GM19035 (cell line): ENCODE measurements around the gene GABPA.

Source experiments
- ATAC-seq: cut with Tn5 transposase; IDR thresholded peaks from one replicate; pipeline ENCODE4 v1.9.1; 2021; ENCODE audit not compliant: unreplicated experiment

GABPA gene

DNA sequence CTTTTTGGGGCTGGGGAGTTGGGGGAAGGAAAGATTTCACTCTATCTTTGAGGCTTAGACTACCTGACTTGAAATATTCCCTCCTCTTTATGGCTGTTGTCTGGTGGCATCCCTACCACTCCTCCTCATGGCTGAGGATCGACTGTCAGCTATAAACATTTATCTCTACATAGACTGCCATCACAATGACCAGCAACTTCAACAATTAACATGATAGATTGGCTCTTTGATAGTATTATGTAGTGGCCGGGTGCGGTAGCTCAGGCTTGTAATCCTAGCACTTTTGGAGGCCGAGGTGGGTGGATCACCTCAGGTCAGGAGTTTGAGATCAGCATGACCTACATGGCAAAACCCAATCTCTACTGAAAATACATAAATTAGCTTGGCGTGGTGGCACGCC lies 72.4 kb downstream of the GABPA start:
- ATAC-seq: no peak

DNA sequence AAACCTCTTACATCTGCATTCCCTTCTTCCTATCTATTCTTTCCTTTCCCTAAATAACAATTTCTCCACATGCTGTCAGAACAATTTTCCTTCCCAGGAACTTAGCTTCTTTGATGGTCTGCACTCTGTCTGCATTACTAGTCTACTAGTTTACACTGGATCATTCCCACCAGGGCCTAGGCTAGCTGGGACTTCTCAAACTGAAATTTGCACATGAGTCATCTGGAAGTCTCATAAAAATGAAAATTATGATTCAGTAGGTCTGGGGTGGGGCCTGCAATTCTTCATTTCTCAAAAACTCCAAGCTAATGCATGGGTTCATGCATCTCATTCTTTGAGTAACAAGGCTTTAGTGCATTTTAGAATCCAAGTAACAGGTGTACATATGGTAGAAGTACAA lies 74.2 kb downstream of the GABPA start:
- ATAC-seq: no peak

DNA sequence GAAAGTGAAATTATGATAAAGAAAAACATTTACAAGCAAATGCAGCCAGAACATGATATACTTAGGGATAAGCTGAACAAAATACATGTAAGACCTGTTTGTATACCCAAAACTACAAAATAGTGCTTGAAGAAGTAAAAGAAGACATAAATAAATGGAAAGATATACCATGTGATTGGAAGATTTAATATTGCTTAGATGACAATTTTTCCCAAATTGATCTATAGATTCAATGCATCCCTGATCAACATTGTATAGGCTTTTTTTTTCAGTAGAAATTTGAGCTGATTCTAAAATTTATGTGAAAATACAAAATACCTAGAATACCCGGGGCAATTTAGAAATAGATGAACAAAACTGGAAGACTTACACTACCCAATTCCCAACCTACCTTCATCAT lies 76.4 kb downstream of the GABPA start:
- ATAC-seq: no peak

DNA sequence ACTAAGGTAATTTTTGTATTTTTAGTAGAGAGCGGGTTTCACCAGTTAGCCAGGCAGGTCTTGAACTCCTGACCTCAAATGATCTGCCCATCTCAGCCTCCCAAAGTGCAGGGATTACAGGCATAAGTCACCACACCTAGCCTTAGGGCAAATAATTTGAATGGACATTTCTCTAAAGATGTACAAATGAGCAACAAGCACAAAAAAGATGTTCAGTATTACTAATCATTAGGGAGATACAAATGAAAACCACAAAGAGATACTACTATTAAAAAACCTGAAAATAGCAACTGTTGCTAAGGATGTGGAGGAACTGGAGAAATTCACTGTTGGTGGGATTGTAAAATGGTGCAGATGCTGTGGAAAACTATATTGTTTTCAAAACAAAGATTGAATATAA lies 79.1 kb downstream of the GABPA start:
- no peak for ATAC-seq

DNA sequence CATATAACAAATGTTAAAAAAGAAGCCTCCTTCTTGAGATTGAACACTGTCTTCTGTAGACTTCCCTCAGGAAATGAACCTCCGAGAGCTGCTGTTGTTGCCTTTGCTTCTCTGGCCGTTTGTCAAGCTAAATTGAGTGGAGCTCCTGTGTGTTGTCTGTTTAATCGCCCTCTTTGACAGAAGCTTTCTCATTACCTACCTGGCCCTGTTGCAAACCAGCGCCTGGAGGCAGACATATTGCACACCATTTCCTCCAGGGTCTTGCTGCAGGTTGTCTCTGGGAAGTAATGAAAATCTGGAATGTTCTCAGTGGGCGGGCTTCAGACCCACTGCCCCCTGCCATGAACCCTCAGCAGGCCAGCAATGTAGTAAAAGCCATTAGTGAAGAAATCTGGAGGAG lies 83.3 kb downstream of the GABPA start:
- no peak for ATAC-seq

DNA sequence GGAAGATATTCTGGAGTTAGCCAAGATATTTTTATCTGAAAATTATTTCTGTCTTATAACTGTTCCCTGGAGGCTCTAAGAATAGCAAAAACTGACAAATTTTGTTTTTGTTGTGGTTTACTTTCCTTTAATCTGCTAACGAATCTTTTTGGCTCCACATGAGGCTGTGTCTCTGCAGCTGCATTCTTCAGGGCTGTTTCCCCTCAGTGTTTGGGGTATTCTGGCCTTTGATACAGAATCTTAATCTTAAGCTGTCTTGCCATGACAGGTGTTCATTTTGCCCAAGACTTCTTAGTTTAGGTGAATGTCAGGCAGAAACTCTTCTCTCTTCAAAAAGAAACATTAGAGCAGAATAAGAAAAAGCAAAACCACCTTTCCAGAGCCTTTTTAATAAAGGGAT lies 83.8 kb downstream of the GABPA start:
- no peak for ATAC-seq
